Measurements from ENCODE around the gene CFAP107.

GRCh38 chr1:12778907-12779306 lies 32.9 kb downstream of the CFAP107 start:
- TF ChIP-seq, protein P1, sequence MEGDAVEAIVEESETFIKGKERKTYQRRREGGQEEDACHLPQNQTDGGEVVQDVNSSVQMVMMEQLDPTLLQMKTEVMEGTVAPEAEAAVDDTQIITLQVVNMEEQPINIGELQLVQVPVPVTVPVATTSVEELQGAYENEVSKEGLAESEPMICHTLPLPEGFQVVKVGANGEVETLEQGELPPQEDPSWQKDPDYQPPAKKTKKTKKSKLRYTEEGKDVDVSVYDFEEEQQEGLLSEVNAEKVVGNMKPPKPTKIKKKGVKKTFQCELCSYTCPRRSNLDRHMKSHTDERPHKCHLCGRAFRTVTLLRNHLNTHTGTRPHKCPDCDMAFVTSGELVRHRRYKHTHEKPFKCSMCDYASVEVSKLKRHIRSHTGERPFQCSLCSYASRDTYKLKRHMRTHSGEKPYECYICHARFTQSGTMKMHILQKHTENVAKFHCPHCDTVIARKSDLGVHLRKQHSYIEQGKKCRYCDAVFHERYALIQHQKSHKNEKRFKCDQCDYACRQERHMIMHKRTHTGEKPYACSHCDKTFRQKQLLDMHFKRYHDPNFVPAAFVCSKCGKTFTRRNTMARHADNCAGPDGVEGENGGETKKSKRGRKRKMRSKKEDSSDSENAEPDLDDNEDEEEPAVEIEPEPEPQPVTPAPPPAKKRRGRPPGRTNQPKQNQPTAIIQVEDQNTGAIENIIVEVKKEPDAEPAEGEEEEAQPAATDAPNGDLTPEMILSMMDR (conservative IDR thresholded peaks at IDR 0.05 in 1 of 2, IDR thresholded peaks at IDR 0.05 in 1 of 2; ENCODE audit: extremely low read depth in 1 of 2, insufficient read depth in 1 of 2, low read depth in 1 of 2, low read length in 2 of 2) = no peak
- no peak for TF ChIP-seq EZH2 (IDR thresholded peaks at IDR 0.05; ENCODE audit: borderline replicate concordance, low read length)
